HG03432 (cell line): Measurements from ENCODE around the gene PLEKHH3.
A peak's percentile ranks its signal among the peaks of the same experiment; 100 is the strongest.
"Not testable (repeated sequence)": the region's sequence is repeated elsewhere in the genome, so short reads cannot be mapped to it uniquely, and the experiment has no call there.

ENCODE experiments used
- ATAC-seq: cut with Tn5 transposase; IDR thresholded peaks from one replicate; pipeline ENCODE4 v1.9.1; 2021; ENCODE audit warnings: mild to moderate bottlenecking, moderate library complexity; ENCODE audit not compliant: unreplicated experiment

PLEKHH3 gene

GRCh38 chr17:42672038-42672437 is 4.8 kb downstream of the PLEKHH3 start:
- ATAC-seq, result no peak

GRCh38 chr17:42670789-42671657 is 5.8 kb downstream of the PLEKHH3 start:
- no peak for ATAC-seq

GRCh38 chr17:42669977-42670788 is 6.6 kb downstream of the PLEKHH3 start:
- peak; percentile 37 for ATAC-seq

DNA sequence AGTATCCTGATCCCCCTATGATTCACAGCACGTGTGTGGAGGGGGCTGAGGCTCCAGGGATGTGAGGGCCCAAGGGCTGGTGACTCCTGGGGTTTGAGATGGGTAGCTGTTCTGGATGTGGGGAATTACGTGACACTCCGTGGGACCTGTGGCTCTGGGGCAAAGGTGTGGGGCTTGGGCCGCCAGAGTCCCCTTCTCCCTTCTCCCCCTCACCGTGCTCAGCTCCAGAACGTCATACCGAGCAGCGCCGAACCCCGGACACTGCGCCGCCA is 7.2 kb downstream of the PLEKHH3 start:
- ATAC-seq, result no peak

- no peak for ATAC-seq
Measured at GRCh38 chr17:42667088-42667951, 9.5 kb downstream of the PLEKHH3 start.

DNA sequence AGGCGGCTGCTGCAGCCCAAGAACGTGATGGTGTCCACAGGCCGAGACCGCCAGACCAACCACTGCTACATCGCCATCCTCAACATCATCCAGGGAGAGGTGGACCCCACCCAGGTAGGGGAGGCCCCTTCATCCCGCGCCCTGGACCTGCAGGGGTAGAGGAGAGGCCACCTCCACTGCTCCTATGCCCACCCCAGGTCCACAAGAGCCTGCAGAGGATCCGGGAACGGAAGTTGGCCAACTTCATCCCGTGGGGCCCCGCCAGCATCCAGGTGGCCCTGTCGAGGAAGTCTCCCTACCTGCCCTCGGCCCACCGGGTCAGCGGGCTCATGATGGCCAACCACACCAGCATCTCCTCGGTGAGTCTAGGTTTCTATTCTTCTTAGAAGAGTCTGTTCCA is 10.7 kb downstream of the PLEKHH3 start:
- ATAC-seq, result not testable (repeated sequence)

DNA sequence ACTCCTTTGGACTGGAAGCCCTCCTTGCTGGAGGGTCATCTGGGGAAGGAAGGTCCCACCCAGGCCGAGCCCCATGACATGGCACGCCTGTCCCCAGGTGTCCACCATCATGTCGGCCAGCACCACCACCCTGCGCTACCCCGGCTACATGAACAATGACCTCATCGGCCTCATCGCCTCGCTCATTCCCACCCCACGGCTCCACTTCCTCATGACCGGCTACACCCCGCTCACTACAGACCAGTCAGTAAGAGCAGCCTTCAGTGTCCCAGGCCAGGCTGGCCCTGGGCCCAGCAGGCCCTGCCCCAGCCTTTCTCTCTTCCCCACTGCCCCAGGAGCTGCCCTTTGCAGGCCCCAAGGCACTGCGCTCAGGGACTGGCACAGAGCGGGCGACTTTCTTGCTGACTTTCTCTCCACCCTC is 11.2 kb downstream of the PLEKHH3 start:
- no peak for ATAC-seq

GRCh38 chr17:42660692-42661345 is 16.0 kb downstream of the PLEKHH3 start:
- no peak for ATAC-seq

- ATAC-seq, result not testable (repeated sequence)
Measured at GRCh38 chr17:42659932-42660274, 16.9 kb downstream of the PLEKHH3 start.

GRCh38 chr17:42659079-42659931 is 17.5 kb downstream of the PLEKHH3 start, which contains the start of gene TUBG2:
Gene TUBG2 (plus strand): TSS chr17:42659284. CDS start chr17:42659504, 220 bp downstream.
- ATAC-seq, result peak; percentile 67

DNA sequence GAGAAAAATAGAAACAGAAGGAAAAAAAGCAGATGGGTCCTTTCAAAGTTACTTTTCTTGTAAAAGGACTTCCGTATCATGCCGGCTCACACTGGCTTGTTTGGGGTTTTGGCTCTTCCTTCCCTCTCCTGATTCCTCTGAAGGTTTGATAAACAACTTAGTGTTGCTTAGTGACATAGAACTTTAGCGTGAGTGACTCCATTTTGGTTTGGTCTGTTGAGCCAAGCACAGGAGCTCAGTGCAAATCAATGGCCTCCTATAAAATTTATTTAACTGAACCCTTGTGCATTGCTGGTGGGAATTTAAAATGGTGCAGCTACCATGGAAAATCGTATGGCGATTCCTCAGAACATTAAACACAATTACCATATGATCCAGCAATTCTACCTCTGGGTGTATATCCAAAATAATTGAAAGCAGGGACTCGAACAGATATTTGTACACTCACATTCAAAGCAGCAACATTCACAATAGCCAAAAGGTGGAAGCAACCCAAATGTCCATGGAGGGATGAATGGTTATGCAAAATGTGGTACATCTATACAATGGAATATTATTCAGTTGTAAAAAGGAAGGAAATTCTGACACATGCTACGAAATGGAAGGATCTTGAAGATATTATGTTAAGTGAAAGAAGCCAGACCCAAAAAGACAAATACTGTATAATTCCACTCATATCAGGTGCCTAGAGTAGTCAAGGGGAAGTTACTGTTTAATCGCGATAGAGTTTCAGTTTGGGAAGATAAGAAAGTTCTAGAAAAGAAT is 18.8 kb downstream of the PLEKHH3 start:
- ATAC-seq, result no peak

DNA sequence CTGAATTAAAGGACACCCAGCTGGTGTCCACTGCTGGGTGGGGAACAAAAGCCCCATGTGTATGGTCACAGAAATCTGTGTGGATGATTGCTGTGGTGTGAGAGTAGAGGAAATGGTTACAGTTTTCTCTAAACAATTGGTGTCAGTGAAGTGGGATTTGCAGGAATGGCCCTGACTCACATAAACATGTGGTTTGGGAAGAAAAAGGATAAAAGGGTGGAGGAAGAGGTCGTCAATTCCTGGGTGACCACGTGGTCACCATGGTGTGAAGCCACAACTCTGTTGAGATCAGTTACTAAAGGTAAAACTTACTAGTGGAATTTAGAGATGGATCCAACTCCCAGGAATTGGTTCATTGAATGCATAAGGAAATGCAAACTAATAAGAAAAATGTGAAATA is 21.3 kb downstream of the PLEKHH3 start:
- no peak for ATAC-seq

DNA sequence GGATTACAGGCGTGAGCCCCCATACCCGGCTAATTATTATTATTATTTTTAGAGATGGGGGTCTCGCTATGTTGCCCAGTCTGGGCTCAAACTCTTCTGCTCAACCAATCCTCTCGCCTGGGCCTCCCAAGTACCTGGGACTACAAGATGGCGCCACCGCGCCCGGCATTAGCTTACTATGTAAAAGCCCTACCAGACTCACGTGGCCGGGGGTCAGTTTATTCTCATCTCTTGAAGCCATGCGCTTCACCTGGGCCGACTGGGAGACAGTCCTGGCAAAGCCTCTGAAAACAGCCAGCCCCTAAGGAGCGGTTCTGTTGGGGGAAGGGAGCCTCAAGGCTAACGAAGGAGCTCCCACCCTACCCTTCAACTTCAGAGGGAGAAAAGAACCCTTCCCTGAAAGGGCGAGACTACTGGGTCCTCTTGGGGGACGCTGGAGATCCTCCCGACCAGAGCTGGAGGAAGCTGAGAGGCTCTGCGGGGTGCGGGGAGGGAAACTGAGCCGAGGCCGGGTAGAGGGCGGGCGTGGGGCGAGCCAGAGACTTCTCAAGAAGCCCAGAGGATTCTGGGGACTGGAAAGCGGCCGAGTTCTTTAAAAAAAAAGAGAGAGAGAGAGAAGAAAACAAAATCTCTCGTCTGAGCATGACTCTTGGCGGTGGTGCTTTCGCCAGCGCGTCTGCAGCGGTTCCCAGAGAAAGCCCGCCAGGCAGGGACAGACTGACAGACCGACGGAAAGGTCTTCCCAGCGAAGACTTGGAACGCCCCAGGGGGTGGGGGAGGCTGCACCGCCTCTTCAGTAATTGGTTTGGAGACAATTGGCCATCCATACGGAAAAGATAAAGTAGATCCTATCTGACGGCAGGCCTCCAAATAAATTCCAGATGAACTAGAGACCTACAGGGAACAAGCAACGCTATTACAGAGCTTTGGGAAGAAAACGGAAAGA is 23.3 kb downstream of the PLEKHH3 start:
- ATAC-seq, result no peak

DNA sequence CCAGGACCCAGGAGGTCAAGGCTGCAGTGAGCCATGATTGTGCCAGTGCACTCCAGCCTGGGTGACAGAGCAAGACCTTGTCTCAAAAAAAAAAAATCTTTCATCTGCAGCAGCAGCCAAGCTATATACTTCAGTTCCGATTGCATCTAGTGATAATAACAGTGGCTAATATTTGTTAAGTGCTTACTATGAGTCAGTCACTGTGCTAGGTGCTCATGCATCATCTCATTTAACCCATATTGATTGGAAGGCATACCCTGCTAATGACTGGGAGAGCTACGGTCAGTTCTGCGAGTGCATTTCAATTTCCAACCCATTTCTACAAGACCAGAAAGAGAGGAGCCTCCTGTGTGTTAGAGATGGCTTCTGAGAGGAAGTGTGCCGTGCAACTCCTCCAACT is 25.4 kb downstream of the PLEKHH3 start:
- ATAC-seq, result no peak

GRCh38 chr17:42647778-42648177 is 29.0 kb downstream of the PLEKHH3 start:
- ATAC-seq, result no peak

DNA sequence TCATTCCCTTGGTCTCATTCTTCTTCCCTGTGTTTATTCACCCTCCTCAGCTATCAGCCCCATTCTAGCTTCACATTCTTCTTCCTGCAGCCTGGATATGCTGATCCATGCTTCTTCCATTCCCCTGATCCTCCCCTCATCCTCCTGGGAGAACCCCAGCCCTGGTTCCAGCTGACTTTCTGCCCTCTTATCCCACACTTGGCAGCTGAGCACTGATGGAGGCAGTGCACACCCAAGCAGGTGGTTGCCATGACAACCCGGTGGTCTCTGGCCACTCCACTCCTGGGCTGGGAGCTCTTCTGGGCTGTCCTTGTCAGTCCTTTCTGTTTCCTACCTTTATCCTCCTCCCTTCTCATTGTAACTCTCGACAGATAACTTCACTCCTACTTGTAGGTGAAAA is 34.5 kb downstream of the PLEKHH3 start:
- no peak for ATAC-seq

DNA sequence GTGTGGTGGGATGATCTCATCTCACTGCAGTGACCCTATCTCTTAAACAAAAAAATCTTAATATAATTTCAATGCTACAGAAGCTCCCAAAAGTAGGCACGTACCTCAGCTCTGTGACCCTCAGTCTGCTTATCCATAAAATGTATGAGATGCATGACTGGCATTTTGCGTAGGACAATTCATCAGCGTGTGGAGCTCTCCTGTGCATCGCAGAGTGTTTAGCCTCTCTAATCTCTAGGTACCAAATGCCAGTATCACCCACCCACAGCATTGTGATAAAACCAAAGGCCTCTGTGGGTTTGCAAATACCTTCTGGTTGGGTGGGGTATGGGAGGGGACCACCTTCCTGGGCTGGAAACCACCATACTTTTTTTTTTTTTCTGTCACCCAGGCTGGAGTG is 36.7 kb downstream of the PLEKHH3 start:
- ATAC-seq, result no peak

- no peak for ATAC-seq
Measured at GRCh38 chr17:42639525-42640113, 37.2 kb downstream of the PLEKHH3 start.
